Measurements from ENCODE around the gene USH1C. TPM values are rescaled to one million over a fixed set of nuclear protein-coding genes. Genes with fewer than 3 reads are reported as not detected.

USH1C gene
- total RNA-seq, 4 donors from 2014 or later, result not detected

- H3K9me3 ChIP-seq, result no peaks in the 10 kb centered on the region
- TF ChIP-seq CTCF (IDR thresholded peaks at IDR 0.05), result no peak
- TF ChIP-seq POLR2AphosphoS5 (IDR thresholded peaks at IDR 0.05), result no peak
- no peak for TF ChIP-seq EP300 (IDR thresholded peaks at IDR 0.05)
- no peaks in the 10 kb centered on the region for H3K4me1 ChIP-seq
- intact Hi-C loops (cut with DNase I), result no loop called here
- no peak for DNase-seq (ENCODE audit: extremely low spot score)
- no peak overlapping the region for H3K27ac ChIP-seq (replicated peaks in 1 of 4)
- 91% methylated on average over 4 of the region's 4 CpGs for WGBS
- no peaks in the 10 kb centered on the region for H3K36me3 ChIP-seq
- no peak overlapping the region for H3K4me3 ChIP-seq
- peaks cover 0 to 51% (median 0%) of the 10 kb centered on the region in 4 donors for H3K27me3 ChIP-seq
Observed at GRCh38 chr11:17554487-17554886, 10.3 kb upstream of the USH1C start.

GRCh38 chr11:17553249-17553546 lies 9.0 kb upstream of the USH1C start:
- Histone ChIP-seq H3K9me3 (no peaks in the 10 kb centered on the region), H3K27me3 (peaks cover 0 to 51% (median 0%) of the 10 kb centered on the region in 4 donors), H3K36me3 (no peaks in the 10 kb centered on the region), H3K4me3 (no peak overlapping the region), H3K4me1 (no peaks in the 10 kb centered on the region), H3K27ac (replicated peaks in 1 of 4) (no peak overlapping the region)
- TF ChIP-seq CTCF (IDR thresholded peaks at IDR 0.05) (no peak), POLR2A (IDR thresholded peaks at IDR 0.05; ENCODE audit: low read depth) (no peak), EP300 (IDR thresholded peaks at IDR 0.05) (no peak), POLR2AphosphoS5 (IDR thresholded peaks at IDR 0.05) (no peak)
- intact Hi-C loops (cut with DNase I), result no loop called here
- no peak for DNase-seq (ENCODE audit: extremely low spot score)
- 86% methylated on average over 2 of the region's 7 CpGs for WGBS

- Histone ChIP-seq H3K9me3 (no peaks in the 10 kb centered on the region), H3K27ac (replicated peaks in 1 of 4) (no peak overlapping the region), H3K36me3 (no peaks in the 10 kb centered on the region), H3K4me3 (no peak overlapping the region), H3K4me1 (no peaks in the 10 kb centered on the region), H3K27me3 (peaks cover 0 to 51% (median 3%) of the 10 kb centered on the region in 4 donors)
- intact Hi-C loops (cut with DNase I), result no loop called here
- TF ChIP-seq POLR2AphosphoS5 (IDR thresholded peaks at IDR 0.05) (no peak), POLR2A (IDR thresholded peaks at IDR 0.05; ENCODE audit: low read depth) (no peak), CTCF (IDR thresholded peaks at IDR 0.05) (no peak), EP300 (IDR thresholded peaks at IDR 0.05) (no peak)
- 85% methylated on average over 5 of the region's 10 CpGs for WGBS
- no peak for DNase-seq (ENCODE audit: extremely low spot score)
Observed at GRCh38 chr11:17552392-17553248, 8.4 kb upstream of the USH1C start.

GRCh38 chr11:17552041-17552355 lies 7.8 kb upstream of the USH1C start:
- 91% methylated on average over 4 of the region's 4 CpGs for WGBS
- peaks cover 0 to 51% (median 6%) of the 10 kb centered on the region in 4 donors for H3K27me3 ChIP-seq
- DNase-seq (ENCODE audit: extremely low spot score), result no peak

More at GRCh38 chr11:17552041-17552355, 7.8 kb upstream of the USH1C start:
- H3K36me3 ChIP-seq, result no peaks in the 10 kb centered on the region
- H3K9me3 ChIP-seq, result no peaks in the 10 kb centered on the region
- H3K4me1 ChIP-seq, result no peaks in the 10 kb centered on the region
- no peak overlapping the region for H3K27ac ChIP-seq (replicated peaks in 1 of 4)
- TF ChIP-seq EP300 (IDR thresholded peaks at IDR 0.05), result no peak
- TF ChIP-seq POLR2AphosphoS5 (IDR thresholded peaks at IDR 0.05), result no peak
- TF ChIP-seq POLR2A (IDR thresholded peaks at IDR 0.05; ENCODE audit: low read depth), result no peak
- TF ChIP-seq CTCF (IDR thresholded peaks at IDR 0.05), result no peak
- H3K4me3 ChIP-seq, result no peak overlapping the region
- intact Hi-C loops (cut with DNase I), result no loop called here
